SH-SY5Y (cell line): Measurements from ENCODE around the gene PRPF19.

Experiments used
- GATA2 ChIP-seq: IDR thresholded peaks from 2 replicates; pipeline ENCODE4 v1.6.1; 2011; ENCODE audit warnings: mild to moderate bottlenecking, low read depth, low read length
- GATA3 ChIP-seq: IDR thresholded peaks from 2 replicates; pipeline ENCODE4 v1.6.1; 2011; ENCODE audit warnings: low read depth, mild to moderate bottlenecking, low read length, moderate library complexity

- TF ChIP-seq GATA2 (no peak), GATA3 (no peak)
Observed at GRCh38 chr11:60899977-60900376, 6.4 kb downstream of the PRPF19 start.
